ENCODE results near the gene TUBA8.
"Not testable (repeated sequence)": the region's sequence is repeated elsewhere in the genome, so short reads cannot be mapped to it uniquely, and the experiment has no call there.

TUBA8 gene

GRCh38 chr22:18077639-18078328, 32.8 kb upstream of the TUBA8 start, which contains the start of gene PEX26:
TSS of gene PEX26 (plus strand) at chr22:18077990. CDS start at chr22:18078377, 387 bp downstream.
- peak; percentile 24 to 95 (median 90) for DNase-seq

DNA sequence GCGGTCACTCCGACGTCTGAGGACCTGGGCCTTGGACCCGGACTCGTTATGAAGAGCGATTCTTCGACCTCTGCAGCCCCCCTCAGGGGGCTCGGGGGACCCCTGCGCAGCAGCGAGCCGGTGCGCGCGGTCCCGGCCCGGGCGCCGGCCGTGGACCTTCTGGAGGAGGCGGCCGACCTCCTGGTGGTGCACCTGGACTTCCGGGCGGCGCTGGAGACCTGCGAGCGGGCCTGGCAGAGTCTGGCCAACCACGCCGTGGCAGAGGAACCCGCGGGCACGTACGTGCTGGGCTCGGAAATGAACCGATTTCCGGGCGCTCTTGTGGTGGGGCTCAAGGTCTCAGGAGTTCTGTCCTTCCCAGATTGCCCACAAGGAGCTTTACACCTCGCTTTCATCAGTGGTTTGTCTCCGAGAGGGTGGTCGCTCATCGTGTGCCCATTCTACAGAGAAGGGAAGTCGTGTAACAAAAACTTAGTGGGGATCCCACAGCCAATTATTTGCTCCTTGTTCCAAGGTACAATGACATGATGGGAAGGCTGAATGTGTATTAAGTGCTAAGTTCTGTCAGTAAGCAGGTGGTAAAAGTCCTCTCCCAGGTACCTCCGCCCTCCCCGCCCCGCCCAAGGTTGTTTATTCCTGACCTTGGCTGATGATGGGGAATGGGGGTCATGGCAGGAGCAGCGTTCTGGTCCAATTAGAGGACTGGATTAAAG, 32.1 kb upstream of the TUBA8 start:
- DNase-seq: no peak

DNA sequence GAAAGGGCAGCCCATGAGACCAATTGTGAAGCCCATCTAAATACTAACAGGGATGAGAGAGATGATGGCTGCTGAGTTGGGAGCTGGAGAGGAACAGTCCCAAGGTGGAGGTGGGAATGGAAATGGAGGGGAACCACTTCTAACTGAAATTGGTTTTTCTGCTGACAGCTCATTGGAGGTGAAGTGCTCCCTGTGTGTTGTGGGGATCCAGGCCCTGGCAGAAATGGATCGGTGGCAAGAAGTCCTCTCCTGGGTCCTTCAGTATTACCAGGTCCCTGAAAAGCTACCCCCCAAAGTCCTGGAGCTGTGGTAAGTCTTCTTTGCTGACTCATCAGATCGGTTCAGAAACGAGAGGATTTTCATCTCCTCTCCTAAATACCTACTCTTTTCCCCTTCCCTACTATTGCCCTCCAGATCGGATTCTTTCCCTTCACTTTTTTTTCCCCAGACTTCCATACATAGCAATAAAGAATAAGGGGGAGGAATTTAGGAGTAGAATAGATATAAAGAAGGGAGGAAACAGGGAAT, 30.8 kb upstream of the TUBA8 start:
- no peak for DNase-seq

- DNase-seq: no peak
These were observed 29.2 kb upstream of the TUBA8 start for GRCh38 chr22:18081416-18081815.

DNA sequence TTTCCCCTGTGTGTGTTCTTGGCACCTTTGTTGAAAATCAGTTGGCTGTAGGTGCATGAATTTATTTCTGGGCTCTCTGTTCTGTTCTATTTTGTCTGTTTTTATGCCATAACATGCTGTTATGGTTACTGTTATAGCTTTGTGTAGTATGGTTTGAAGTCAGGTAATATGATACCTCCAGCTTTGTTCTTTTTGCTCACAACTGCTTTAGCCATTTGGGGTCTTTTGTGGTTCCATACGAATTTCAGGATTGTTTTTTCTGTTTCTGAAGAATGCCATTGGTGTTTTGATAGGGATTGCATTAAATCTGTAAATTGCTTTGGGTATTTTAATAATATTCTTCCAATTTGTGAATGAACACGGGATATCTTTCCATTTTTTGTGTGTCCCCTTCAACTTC, 28.1 kb upstream of the TUBA8 start:
- no peak for DNase-seq

DNA sequence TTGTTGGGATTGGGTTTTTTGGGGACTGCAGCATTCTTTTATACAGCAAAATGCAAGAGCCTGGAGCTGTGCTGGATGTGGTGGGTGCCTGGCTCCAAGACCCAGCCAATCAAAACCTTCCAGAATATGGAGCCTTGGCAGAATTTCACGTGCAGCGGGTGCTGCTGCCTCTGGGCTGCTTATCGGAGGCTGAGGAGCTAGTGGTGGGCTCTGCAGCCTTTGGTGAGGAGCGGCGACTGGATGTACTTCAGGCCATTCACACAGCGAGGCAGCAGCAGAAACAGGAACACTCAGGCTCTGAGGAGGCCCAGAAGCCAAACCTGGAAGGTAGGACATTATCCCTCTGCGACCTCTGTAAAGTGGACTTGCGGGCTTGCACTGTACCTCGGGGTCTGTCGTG, 27.2 kb upstream of the TUBA8 start:
- no peak for DNase-seq

- no peak for DNase-seq
These were observed 25.4 kb upstream of the TUBA8 start for GRCh38 chr22:18085188-18085587.

DNA sequence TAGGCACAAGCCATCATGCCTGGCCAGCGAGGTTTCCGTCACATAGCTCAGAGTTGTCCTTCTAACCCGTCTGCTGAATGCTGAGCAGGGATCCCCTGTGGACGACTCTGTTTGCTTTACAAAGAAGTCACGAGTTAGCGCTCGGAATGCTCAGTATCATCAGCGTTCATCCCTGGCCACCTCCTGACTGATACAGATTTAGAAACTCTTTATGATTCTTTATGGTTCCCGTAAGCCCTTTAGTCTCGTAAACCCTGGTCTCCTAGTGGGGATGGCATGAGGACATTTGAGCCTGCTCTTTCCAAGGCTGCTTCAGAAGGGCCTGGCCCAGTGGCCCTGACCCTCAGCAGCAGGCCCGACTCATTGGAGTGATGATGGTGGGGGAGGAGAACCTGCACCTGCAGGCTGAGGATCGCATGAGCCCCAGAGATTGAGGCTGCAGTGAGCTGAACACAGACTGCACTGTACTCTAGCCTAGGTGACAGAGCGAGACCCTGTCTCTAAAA, 23.2 kb upstream of the TUBA8 start:
- no peak for DNase-seq

DNA sequence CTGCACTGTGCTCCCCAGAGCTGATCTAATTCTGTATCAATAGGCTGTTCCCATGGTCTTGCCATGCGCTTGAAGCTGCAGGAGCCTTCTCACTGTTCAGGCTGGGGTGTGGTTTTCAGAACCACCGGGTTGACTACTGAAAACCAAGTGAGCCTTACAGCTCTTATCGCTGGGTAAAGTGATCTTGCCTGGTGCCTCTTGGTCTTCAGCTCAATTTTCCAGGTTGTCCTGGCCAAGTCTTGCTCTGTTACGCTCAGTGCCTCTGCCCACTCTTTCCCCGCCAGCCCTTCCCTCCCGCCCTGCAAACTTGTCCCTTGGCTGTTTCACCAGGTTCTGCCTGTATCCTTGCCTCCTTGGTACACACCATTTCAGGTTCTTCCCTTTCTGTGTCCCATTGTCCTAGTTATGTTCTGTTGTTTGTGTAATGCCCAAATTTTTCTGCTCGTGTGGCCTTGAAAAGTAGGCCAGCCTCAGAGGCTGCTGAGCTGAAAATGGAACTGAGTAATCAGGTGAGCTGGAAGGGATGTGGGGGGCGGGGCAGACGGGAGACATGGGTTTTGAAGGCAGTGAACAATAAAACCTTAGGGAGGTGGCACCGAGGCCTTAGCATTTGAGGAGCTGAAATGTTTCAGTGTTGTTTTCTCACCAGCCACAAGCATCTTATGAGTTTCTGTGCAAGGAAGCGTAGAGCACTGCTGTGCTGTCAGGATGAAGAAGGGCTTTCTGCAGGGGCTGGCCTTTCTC, 21.6 kb upstream of the TUBA8 start:
- DNase-seq: peak in 1 of 14 donors; percentile 72

DNA sequence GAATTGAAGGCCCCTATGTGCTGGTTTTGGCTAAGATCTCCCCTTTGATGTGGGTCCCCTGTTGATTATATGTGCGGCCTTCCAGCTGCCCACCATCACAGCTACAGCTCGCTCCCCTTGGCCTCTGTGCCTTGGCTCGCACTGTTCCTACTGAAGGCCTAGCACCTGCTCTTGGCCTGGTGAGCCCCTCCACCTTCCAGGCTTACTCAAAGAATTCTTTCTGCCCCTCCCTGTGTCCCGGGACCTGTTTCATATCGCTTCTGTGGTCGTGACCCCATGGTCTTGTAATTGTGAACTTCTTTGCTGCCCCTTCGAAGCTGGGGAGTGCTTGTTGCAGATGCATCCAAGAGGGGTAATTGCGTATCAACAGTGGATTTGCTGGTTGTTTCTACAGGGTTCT, 20.3 kb upstream of the TUBA8 start:
- DNase-seq: no peak

DNA sequence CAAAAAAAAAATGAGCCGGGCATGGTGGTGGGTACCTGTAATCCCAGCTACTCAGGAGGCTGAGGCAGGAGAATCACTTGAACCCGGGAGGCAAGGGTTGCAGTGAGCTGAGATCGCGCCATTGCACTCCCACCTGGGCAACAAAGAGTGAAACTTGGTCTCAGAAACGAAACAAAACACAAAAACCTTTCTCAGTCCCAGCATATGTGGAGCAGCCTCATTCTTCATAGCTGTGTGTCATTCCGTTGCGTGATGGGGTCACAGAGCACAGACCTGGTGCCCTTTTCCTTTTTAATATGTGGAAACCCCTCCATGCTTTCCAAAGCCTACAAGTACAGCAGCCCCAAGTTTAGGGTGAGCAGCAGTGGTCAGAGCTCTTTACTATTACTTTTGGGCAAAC, 19.1 kb upstream of the TUBA8 start:
- no peak for DNase-seq

DNA sequence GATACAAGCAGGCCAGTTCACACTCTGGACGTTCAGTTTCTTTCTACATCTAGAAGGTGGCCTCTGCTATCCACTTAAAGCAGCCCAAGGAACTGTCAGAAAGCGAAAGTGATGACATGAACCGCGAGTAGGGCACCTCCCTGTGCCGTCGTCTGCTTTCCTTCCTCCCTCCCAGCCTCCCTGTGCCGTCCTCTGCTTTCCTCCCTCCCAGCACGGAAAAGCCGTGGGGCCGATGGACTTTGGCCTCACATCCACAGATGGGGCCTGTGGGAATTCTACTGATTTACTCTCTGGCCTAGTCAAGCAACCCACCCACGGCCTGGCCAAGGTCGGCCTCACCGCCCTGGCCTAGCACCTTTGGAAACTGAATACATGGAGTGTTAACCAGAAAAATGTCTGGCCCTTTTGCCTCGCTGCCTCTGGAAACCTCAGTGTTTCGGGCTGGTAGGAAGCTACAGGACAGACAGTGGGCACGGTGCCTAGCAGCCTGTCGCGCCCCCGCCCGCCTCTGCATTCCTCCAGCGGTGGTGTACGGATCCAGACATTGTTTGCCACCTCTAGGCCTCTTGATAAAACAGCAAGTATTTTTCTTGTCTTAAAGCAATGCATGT, 18.6 kb upstream of the TUBA8 start:
- DNase-seq: no peak

DNA sequence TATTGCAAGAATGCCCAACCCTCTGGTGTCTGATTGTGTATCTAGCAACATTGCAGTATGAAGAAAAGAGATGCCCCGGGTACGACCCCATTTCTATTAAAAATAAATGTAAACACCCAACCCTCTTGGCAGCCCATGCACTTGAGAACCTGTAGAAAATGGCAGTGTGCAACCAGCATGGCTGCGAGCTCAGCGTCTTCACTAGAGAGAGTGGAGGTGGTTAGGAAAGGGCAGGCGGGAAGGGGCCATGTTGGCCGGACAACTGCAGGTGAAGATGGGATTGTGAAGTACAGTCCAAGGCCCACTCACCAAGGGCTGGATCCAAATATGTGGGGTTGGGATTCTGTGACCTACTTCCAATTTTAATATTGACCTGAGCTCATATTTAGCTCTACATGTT, 16.9 kb upstream of the TUBA8 start:
- DNase-seq: no peak

DNA sequence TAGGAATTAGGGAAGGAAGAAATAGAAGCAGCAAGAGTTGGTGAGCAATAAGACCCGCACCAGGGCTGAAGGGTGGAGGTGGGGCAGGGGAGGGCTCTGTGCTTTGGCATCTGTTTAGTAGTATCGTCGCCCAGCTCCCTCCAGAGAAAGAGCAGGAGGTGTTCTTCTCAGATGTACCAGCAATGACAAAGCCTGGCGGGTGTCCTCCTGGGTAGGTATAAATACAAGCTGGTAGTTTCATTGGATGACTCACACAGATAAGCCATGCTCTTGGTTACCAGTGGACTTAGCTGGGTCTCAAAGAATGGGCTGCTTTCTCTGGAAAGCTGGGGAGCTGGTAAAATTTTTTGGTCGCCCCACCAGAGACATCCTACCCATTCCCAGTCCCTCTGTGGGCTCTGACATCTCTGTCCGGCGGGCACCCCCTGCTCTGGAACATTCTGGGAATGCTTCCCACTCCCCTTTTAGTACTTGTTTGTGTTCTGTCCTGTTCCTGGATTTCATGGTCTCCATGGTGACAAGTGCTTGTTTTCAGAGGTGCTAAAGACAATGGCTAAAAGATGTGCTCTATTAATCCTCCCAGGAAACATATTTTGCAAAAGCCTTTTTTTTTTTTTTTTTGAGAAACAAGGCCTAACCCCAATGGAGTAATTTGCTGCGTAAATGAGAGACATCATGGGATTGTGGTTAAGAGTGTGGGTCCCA, 15.4 kb upstream of the TUBA8 start:
- peak in 1 of 14 donors; percentile 80 for DNase-seq

- no peak for DNase-seq
These were observed 13.8 kb upstream of the TUBA8 start for GRCh38 chr22:18096823-18097222.

- DNase-seq: no peak
These were observed 9.8 kb upstream of the TUBA8 start for GRCh38 chr22:18100781-18101180.

DNA sequence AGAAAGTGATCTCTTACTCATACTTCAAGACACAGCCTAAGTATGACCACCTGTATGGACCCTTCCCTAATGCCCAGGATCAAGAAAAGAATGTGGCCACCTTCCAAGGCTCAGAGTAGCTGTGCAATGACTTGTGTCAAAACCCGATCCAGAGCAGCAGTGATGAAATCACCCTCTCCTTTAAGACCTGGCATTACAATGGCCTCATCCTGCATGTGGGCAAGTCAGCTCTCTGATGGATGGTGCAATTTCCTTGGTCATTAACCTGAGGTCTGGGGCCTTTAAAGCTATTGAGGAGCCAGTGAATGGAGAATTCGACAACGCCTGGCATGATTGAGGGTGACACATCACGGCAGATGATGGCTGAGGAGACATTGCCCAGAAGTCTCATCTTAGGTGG, 9.1 kb upstream of the TUBA8 start:
- DNase-seq: no peak

DNA sequence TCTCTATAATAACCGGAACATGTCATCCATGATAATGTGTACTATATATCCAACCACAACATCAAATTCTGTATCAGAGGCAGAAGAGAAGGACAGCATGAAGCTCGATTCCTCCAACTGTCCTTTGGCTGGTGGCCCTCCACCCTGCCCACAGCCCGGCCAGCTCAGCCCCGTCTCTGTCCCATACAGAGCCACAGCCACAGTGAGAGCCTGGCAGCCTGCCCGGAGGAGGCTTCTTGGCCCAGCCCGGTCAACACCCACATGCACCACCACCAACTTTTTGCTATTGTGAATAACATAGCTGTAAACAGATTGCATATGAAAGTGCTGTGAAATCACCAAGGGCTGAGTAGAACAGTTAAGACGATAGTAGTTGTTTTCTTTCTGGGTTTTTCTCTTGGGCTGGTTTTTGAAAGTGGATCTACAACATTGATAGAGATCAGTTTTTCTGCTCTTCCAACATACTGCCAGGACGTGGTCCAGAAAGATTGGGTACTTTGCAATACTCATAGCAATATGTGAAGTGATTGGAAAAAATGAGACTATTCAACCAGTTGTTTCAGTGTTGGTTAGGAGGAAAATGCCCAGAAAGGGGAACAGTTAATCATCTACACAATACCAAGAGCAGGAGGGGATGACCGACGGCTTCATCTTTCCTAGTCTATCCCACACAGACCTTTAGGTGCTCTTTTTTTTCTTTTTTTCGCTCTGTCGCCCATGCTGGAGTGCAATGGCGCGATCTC, 6.9 kb upstream of the TUBA8 start:
- DNase-seq: peak in 1 of 14 donors; percentile 32

DNA sequence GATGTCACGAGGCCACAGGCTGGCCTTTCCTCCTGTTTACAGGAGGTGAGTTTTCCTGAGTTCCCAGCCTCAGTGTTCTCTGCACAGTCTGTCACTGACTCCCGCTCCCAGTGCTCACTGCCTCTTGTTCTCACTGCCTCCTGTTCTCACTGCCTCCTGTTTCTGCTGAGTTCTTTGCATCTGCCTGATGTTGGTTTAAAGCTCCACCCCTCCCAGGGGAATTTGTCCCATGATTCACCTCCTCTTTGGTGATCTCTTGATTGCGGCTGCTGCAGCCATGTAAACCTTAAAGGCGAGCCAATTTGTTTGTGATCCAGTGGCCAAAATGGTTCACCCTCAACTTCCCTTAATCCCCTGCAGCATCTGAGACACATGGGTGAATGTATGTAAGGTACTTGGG, 6.0 kb upstream of the TUBA8 start:
- no peak for DNase-seq

DNA sequence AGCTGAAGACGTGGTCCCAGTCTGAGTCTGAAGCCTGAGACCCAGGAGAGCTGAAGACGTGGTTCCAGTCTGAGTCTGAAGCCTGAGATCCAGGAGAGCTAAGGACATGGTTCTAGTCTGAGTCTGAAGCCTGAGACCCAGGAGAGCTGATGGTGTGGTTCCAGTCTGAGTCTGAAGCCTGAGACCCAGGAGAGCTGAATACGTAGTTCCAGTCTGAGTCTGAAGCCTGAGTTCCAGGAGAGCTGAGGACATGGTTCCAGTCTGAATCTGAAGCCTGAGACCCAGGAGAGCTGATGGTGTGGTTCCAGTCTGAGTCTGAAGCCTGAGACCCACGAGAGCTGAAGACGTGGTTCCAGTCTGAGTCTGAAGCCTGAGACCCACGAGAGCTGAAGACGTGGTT, 4.6 kb upstream of the TUBA8 start:
- not testable (repeated sequence) for DNase-seq
